Nephron (organoid): ENCODE measurements around the gene IL16.

Experiments
- H3K27ac Mint-ChIP-seq, 3 experiments: 2 replicates each; pipeline ENCODE4 v1.8.0; 2020; ENCODE audit warnings: mixed read lengths in 3 of 3, mild to moderate bottlenecking in 2 of 3, moderate library complexity in 1 of 3
- H3K27me3 Mint-ChIP-seq: 2 replicates; pipeline ENCODE4 v1.8.0; 2021; ENCODE audit warnings: low read depth, mild to moderate bottlenecking, moderate library complexity, mixed read lengths
- H3K36me3 Mint-ChIP-seq: 2 replicates; pipeline ENCODE4 v1.8.0; 2020; ENCODE audit warnings: low read depth, mixed read lengths
- H3K4me1 Mint-ChIP-seq: 2 replicates; pipeline ENCODE4 v1.8.0; 2020; ENCODE audit warnings: mixed read lengths
- H3K4me3 Mint-ChIP-seq, 3 experiments: 2 replicates each; pipeline ENCODE4 v1.8.0; 2020; ENCODE audit warnings: mild to moderate bottlenecking in 3 of 3, mixed read lengths in 3 of 3, moderate library complexity in 2 of 3
- H3K9me3 Mint-ChIP-seq: 2 replicates; pipeline ENCODE4 v1.8.0; 2020; ENCODE audit warnings: mixed read lengths
- TF ChIP-seq, protein P1 (sequence below), 3 experiments: fragments of 200-600 bp; sonication (generic); IDR thresholded peaks; one replicate each; pipeline ENCODE4 v1.5.0; 2021; ENCODE audit warnings: antibody characterized with exemption in 3 of 3; ENCODE audit not compliant: unreplicated experiment in 3 of 3

IL16 gene

DNA sequence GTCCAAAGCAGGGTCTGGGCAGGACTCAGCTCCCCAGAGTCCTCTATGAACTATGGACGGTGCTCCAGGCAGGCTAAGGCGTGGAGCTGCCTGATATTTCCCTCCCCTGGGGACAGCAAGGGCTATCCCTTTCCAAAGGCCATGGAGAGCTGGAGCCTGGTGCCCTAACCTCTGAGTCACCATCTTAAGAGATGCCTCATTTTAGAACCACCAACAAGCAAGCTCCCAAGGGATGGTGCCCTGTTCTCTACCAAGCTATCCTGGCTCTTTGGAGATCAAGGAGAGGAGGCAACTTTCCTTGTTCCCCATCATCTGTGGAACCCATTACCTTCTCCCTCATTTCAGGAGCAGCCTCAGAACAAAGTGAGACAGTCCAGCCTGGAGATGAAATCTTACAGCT, 111.6 kb downstream of the IL16 start:
- no peak overlapping the region for H3K4me3 Mint-ChIP-seq
- TF ChIP-seq, protein P1, sequence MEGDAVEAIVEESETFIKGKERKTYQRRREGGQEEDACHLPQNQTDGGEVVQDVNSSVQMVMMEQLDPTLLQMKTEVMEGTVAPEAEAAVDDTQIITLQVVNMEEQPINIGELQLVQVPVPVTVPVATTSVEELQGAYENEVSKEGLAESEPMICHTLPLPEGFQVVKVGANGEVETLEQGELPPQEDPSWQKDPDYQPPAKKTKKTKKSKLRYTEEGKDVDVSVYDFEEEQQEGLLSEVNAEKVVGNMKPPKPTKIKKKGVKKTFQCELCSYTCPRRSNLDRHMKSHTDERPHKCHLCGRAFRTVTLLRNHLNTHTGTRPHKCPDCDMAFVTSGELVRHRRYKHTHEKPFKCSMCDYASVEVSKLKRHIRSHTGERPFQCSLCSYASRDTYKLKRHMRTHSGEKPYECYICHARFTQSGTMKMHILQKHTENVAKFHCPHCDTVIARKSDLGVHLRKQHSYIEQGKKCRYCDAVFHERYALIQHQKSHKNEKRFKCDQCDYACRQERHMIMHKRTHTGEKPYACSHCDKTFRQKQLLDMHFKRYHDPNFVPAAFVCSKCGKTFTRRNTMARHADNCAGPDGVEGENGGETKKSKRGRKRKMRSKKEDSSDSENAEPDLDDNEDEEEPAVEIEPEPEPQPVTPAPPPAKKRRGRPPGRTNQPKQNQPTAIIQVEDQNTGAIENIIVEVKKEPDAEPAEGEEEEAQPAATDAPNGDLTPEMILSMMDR (IDR thresholded peaks at IDR 0.05; ENCODE audit: unreplicated experiment in 3 of 3) = no peak
- peaks cover 16% of the 10 kb centered on the region for H3K36me3 Mint-ChIP-seq
- no peak overlapping the region for H3K27ac Mint-ChIP-seq
- no peaks in the 10 kb centered on the region for H3K9me3 Mint-ChIP-seq
- peaks cover 5% of the 10 kb centered on the region for H3K4me1 Mint-ChIP-seq
- H3K27me3 Mint-ChIP-seq = peaks cover 17% of the 10 kb centered on the region

DNA sequence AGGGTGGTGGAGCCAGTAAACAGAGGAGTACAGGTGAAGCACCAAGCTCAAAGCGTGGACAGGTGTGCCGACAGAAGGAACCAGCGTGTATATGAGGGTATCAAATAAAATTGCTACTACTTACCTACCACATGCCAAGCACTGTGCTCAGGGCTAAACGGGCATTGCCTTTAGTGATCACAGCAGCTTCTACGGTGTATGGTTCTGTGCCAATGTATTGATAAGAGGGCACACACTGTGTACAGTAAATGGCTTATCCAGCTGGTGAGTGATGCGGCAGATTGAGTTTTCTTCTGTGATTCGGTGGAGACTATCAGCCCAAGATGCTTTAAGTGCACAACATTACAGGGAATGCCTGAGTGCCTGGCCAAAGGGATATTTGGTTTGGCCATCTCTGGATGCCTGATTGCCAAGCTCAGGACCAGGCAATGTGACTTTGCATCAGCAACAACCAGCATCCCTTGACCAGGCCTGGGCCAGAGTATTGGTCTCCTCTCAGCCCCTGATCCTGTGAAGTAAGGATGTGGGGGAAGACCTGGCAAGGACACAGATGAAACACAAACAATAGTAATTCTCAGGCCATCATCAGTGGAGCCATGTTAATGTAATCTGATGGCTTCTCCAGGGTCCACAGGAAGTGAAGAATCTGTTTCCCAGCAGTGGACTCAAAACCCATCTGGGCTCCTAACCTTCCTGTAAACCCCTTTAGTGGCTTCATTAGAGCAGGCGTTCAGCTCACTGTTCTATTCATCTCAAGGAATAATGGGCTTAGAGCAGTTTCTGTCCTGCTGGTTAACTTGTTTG, 113.2 kb downstream of the IL16 start:
- H3K27ac Mint-ChIP-seq = no peak overlapping the region
- H3K36me3 Mint-ChIP-seq = peaks cover 16% of the 10 kb centered on the region
- H3K27me3 Mint-ChIP-seq = peaks cover 12% of the 10 kb centered on the region
- no peak overlapping the region for H3K4me3 Mint-ChIP-seq
- TF ChIP-seq, protein P1 (IDR thresholded peaks at IDR 0.05; ENCODE audit: unreplicated experiment in 3 of 3) = no peak
- no peaks in the 10 kb centered on the region for H3K4me1 Mint-ChIP-seq
- H3K9me3 Mint-ChIP-seq = no peaks in the 10 kb centered on the region

DNA sequence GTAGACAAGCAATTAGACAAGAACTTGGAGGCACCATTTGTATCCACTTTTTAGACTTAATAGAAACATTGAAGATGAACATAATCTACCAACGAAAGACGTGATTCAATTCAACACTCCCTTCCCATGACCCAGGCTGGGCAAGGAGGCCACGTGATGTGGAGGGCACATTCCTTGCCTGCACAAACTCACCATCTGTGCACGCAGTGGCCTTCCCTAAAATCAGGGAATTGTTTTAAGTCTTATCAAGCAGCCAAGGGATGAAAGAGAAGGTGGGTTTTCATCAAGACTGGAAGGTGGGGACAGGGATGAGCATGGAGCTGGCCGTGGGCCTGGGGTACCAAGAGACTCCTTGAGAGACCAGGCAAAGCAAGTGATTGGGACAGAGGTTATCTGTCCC, 113.8 kb downstream of the IL16 start:
- no peaks in the 10 kb centered on the region for H3K9me3 Mint-ChIP-seq
- H3K4me3 Mint-ChIP-seq = no peak overlapping the region
- H3K27ac Mint-ChIP-seq = no peak overlapping the region
- H3K27me3 Mint-ChIP-seq = peaks cover 12% of the 10 kb centered on the region
- peaks cover 16% of the 10 kb centered on the region for H3K36me3 Mint-ChIP-seq
- no peaks in the 10 kb centered on the region for H3K4me1 Mint-ChIP-seq
- TF ChIP-seq, protein P1 (IDR thresholded peaks at IDR 0.05; ENCODE audit: unreplicated experiment in 3 of 3) = no peak

DNA sequence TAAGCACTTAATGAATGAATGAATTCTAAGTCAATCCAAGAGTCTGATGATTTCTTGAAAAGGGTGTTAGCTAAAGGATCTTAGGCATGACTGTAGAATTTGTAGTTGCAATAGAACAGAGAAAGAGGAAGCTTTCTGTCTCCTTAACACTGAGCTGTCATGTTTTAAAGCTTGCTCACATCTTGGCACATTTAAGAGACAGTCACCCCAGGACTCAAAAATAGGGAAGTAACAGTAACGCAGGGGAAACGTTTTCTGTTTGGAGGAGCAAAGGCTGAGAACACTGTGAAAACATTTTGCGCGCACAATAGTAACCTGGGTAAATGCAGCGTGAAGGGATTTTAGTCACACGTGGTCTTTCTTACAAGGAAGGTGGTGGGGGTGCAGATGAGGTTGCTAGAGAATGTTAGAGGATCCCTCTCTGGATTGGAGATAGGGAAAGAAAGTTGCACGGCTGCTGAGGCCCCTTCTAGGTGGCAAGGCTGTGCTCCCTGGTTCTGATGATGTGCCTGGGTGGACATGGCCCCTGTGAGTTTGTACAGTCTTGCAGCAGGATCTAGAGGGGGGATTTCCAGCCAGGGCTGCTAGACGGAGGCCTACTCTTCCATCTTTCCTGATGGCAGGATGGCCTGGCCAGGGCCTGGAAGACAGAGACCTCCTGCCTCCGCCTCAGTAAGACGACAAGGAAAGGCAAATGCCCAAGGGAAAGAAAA, 115.2 kb downstream of the IL16 start:
- TF ChIP-seq, protein P1 (IDR thresholded peaks at IDR 0.05; ENCODE audit: unreplicated experiment in 3 of 3) = no peak
- Mint-ChIP-seq H3K27ac (no peak overlapping the region), H3K9me3 (no peaks in the 10 kb centered on the region), H3K36me3 (peaks cover 21% of the 10 kb centered on the region), H3K27me3 (peaks cover 8% of the 10 kb centered on the region), H3K4me3 (no peak overlapping the region), H3K4me1 (no peaks in the 10 kb centered on the region)

DNA sequence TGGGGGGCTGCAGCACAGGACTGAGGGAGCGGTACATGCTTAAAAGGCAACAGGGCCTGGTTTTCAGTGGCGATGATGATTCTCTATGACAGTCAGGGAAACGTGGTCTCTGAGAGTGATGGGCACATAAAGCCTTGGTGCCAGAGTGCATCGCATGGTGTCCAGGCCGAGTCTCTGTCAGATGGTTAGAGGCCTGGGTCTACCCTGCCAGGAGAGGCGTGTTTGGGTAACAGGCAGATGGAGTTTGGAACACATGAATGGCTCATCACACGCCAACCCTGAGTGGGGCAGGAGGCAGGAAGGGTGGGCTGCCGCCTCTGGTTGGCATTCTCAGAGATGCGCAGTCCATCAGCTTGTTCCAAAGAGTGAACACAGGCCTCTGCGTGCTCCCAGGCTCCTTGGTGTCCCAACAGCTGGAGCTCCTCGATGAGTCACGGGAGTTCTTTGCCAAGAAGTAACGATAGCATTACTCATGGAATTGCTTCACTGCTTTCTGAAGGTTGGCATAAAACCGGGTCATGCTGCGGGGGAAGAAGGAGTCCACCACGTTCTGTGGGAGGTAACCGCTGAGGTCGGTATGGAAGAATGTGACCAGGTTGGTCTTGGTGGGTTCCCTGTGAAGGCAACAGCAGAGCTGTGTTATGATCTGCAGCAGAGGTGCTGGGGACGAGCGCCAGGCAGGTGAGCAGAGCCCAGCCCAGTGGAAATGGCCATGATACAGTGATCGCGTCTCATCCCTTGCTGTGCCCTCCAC, 116.3 kb downstream of the IL16 start:
- Mint-ChIP-seq H3K4me1 (no peaks in the 10 kb centered on the region), H3K9me3 (no peaks in the 10 kb centered on the region), H3K4me3 (no peak overlapping the region), H3K27ac (no peak overlapping the region), H3K36me3 (peaks cover 21% of the 10 kb centered on the region), H3K27me3 (peaks cover 6% of the 10 kb centered on the region)
- TF ChIP-seq, protein P1 (IDR thresholded peaks at IDR 0.05; ENCODE audit: unreplicated experiment in 3 of 3) = no peak
